K562 (cell line): Measurements from ENCODE around the gene CLK4.

ENCODE experiments used
- BACH1 ChIP-seq: fragments of 200-800 bp; sonication (Bioruptor generic); IDR thresholded peaks from 2 replicates; pipeline ENCODE4 v1.6.1; 2016; ENCODE audit warnings: missing genetic modification characterization, missing compliant biosample characterization
- FUS ChIP-seq: fragments of 200-400 bp; formaldehyde crosslinking; optimal IDR thresholded peaks from 2 replicates; pipeline ENCODE3; 2017; ENCODE audit warnings: low read depth, low read length
- KLF6 ChIP-seq: fragments of 250-450 bp; sonication (Bioruptor Pico); IDR thresholded peaks from 2 replicates; pipeline ENCODE4 v1.4.0; 2020; ENCODE audit warnings: mild to moderate bottlenecking, moderate library complexity, borderline replicate concordance
- LEF1 ChIP-seq: fragments of 450-650 bp; IDR thresholded peaks from 2 replicates; pipeline ENCODE4 v1.6.1; 2016; ENCODE audit warnings: mild to moderate bottlenecking
- POLR2A ChIP-seq: fragments of 450-650 bp; conservative IDR thresholded peaks from 2 replicates; pipeline ENCODE4 v1.6.1; 2016
- POLR2AphosphoS2 ChIP-seq: IDR thresholded peaks from 2 replicates; pipeline ENCODE4 v1.6.1; 2012; ENCODE audit warnings: low read length, improper control_type of control experiment
- SMARCA4 ChIP-seq: fragments of 450-650 bp; IDR thresholded peaks from 2 replicates; pipeline ENCODE4 v1.6.1; 2016
- ZFP1 ChIP-seq: fragments of 450-650 bp; formaldehyde crosslinking; IDR thresholded peaks from 2 replicates; pipeline ENCODE4 v1.4.0; 2020; ENCODE audit warnings: mild to moderate bottlenecking, mixed read lengths
- ZNF274 ChIP-seq: IDR thresholded peaks from 2 replicates; pipeline ENCODE4 v1.6.1; 2011; ENCODE audit warnings: low read depth, mild to moderate bottlenecking, low read length, moderate library complexity, borderline replicate concordance
- TF ChIP-seq, protein P1 (sequence below), 3 experiments: IDR thresholded peaks in 2 of 3; conservative IDR thresholded peaks in 1 of 3; 2 replicates each; pipeline ENCODE4 v1.5.1; 2011 to 2012; ENCODE audit warnings: low read length in 3 of 3, mild to moderate bottlenecking in 3 of 3, control low read depth in 2 of 3, improper control_type of control experiment in 1 of 3, inconsistent platforms in 1 of 3, low read depth in 1 of 3, mixed read lengths in 1 of 3, moderate library complexity in 1 of 3; ENCODE audit not compliant: insufficient read depth in 2 of 3

DNA sequence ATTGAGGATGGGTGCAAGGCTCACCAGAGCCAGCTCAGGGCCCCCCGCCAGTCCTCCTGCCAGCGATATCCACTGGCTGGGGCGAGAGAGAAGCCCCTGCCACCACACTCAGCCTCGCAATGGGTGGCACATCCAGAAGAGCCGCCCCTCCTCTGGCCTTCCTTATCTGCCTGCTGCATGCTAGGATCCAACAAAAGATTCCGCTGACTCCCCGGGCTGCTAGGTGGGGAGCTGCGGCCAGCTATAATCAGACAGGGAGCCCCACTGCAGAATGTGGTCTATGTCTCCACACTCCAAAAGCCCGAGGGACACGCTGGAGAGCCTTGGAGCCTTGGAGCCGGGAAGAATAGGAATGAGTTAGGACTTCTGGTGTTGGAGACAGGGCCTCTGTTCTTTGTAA lies 69.4 kb downstream of the CLK4 start:
- TF ChIP-seq POLR2A (no peak), POLR2AphosphoS2 (no peak), KLF6 (CRISPR knock-in tag) (no peak), BACH1 (tag) (no peak), ZFP1 (CRISPR knock-in tag) (no peak), ZNF274 (no peak), LEF1 (no peak), SMARCA4 (no peak), FUS (no peak)
- TF ChIP-seq, protein P1, sequence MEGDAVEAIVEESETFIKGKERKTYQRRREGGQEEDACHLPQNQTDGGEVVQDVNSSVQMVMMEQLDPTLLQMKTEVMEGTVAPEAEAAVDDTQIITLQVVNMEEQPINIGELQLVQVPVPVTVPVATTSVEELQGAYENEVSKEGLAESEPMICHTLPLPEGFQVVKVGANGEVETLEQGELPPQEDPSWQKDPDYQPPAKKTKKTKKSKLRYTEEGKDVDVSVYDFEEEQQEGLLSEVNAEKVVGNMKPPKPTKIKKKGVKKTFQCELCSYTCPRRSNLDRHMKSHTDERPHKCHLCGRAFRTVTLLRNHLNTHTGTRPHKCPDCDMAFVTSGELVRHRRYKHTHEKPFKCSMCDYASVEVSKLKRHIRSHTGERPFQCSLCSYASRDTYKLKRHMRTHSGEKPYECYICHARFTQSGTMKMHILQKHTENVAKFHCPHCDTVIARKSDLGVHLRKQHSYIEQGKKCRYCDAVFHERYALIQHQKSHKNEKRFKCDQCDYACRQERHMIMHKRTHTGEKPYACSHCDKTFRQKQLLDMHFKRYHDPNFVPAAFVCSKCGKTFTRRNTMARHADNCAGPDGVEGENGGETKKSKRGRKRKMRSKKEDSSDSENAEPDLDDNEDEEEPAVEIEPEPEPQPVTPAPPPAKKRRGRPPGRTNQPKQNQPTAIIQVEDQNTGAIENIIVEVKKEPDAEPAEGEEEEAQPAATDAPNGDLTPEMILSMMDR (IDR thresholded peaks at IDR 0.05 in 2 of 3, conservative IDR thresholded peaks at IDR 0.05 in 1 of 3; ENCODE audit: insufficient read depth in 2 of 3, low read depth in 1 of 3, low read length in 3 of 3), result no peak
